DOHH2 (cell line): ENCODE results near the gene SMC6.

Experiments
- H3F3A ChIP-seq: fragments of 200-600 bp; sonication (generic), shearing (Covaris generic); 2 replicates; pipeline ENCODE4 v1.6.0; 2016; ENCODE audit warnings: antibody characterized with exemption, mild to moderate bottlenecking; ENCODE audit not compliant: control insufficient read depth, insufficient read depth
- H3K27ac ChIP-seq: fragments of 200-600 bp; sonication (generic); 2 replicates; pipeline ENCODE4 v1.5.1; 2014; ENCODE audit warnings: low read depth, mild to moderate bottlenecking, low read length, moderate library complexity
- H3K27me3 ChIP-seq: fragments of 200-600 bp; sonication (generic); 2 replicates; pipeline ENCODE4 v1.6.1; 2014; ENCODE audit warnings: mild to moderate bottlenecking, low read length, mixed read lengths; ENCODE audit not compliant: control insufficient read depth
- H3K36me3 ChIP-seq: fragments of 200-600 bp; sonication (generic); 2 replicates; pipeline ENCODE4 v1.6.1; 2014; ENCODE audit warnings: mild to moderate bottlenecking, low read length, moderate library complexity, mixed read lengths; ENCODE audit not compliant: control insufficient read depth
- H3K4me1 ChIP-seq: fragments of 200-600 bp; sonication (generic); 2 replicates; pipeline ENCODE4 v1.6.1; 2014; ENCODE audit warnings: mild to moderate bottlenecking, low read length, mixed read lengths; ENCODE audit not compliant: control insufficient read depth
- H3K4me2 ChIP-seq: fragments of 200-600 bp; sonication (generic); 2 replicates; pipeline ENCODE4 v1.6.0; 2014; ENCODE audit warnings: mild to moderate bottlenecking, low read length, moderate library complexity
- H3K4me3 ChIP-seq: fragments of 200-600 bp; sonication (generic); 2 replicates; pipeline ENCODE4 v1.5.1; 2014; ENCODE audit warnings: mild to moderate bottlenecking, low read length, mixed read lengths
- H3K79me2 ChIP-seq: fragments of 200-600 bp; sonication (generic); 2 replicates; pipeline ENCODE4 v1.6.1; 2014; ENCODE audit warnings: mild to moderate bottlenecking, low read length, mixed read lengths; ENCODE audit not compliant: control insufficient read depth
- H3K9me2 ChIP-seq: fragments of 200-600 bp; sonication (generic); replicated peaks from 2 replicates; pipeline ENCODE4 v1.6.1; 2014; ENCODE audit warnings: mild to moderate bottlenecking, low read length, mixed read lengths; ENCODE audit not compliant: control insufficient read depth
- H3K9me3 ChIP-seq: fragments of 200-600 bp; sonication (generic); 2 replicates; pipeline ENCODE4 v1.6.1; 2014; ENCODE audit warnings: antibody characterized with exemption, low read length, mixed read lengths; ENCODE audit not compliant: control insufficient read depth, insufficient read depth
- H4K20me1 ChIP-seq: fragments of 200-600 bp; sonication (generic); 2 replicates; pipeline ENCODE4 v1.6.0; 2014; ENCODE audit warnings: low read depth, mild to moderate bottlenecking, antibody characterized with exemption, low read length, moderate library complexity; ENCODE audit not compliant: control insufficient read depth, insufficient read depth
- EZH2phosphoT487 ChIP-seq: fragments of 200-600 bp; sonication (generic); IDR thresholded peaks from 2 replicates; pipeline ENCODE4 v1.6.1; 2017; ENCODE audit warnings: borderline replicate concordance, mild to moderate bottlenecking, antibody characterized with exemption, low read length, moderate library complexity, mixed read lengths
- TF ChIP-seq, protein P1 (sequence below): fragments of 200-600 bp; sonication (generic); IDR thresholded peaks from one replicate; pipeline ENCODE4 v1.5.1; 2014; ENCODE audit warnings: antibody characterized with exemption, mild to moderate bottlenecking, low read depth, low read length; ENCODE audit not compliant: poor library complexity, severe bottlenecking

SMC6 gene

DNA sequence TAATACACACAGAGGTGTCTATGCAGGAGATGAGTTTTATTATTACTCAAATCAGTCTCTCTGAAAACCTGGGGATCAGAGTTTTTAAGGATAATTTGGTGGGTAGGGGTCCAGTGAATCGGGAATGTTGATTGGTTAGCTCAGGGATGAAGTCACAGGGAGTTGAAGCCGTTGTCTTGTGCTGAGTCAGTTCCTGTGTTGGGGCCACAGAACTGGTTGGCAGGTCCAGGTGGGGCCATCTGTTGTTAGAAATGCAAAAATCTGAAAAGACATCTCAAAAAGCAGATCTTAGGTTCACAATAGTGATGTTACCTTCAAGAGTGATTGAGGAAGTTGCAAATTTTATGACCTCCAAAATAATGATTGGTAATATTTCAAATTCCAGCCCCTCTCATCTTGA, 126.2 kb downstream of the SMC6 start:
- Histone ChIP-seq H3K36me3 (no peaks in the 10 kb centered on the region), H3K4me3 (no peak overlapping the region), H3K9me2 (no peaks in the 10 kb centered on the region), H4K20me1 (no peaks in the 10 kb centered on the region), H3F3A (no peaks in the 10 kb centered on the region), H3K4me1 (no peaks in the 10 kb centered on the region), H3K27me3 (no peaks in the 10 kb centered on the region), H3K4me2 (no peak overlapping the region), H3K27ac (no peak overlapping the region), H3K9me3 (peaks cover 4% of the 10 kb centered on the region), H3K79me2 (no peaks in the 10 kb centered on the region)
- no peak for TF ChIP-seq EZH2phosphoT487
- TF ChIP-seq, protein P1, sequence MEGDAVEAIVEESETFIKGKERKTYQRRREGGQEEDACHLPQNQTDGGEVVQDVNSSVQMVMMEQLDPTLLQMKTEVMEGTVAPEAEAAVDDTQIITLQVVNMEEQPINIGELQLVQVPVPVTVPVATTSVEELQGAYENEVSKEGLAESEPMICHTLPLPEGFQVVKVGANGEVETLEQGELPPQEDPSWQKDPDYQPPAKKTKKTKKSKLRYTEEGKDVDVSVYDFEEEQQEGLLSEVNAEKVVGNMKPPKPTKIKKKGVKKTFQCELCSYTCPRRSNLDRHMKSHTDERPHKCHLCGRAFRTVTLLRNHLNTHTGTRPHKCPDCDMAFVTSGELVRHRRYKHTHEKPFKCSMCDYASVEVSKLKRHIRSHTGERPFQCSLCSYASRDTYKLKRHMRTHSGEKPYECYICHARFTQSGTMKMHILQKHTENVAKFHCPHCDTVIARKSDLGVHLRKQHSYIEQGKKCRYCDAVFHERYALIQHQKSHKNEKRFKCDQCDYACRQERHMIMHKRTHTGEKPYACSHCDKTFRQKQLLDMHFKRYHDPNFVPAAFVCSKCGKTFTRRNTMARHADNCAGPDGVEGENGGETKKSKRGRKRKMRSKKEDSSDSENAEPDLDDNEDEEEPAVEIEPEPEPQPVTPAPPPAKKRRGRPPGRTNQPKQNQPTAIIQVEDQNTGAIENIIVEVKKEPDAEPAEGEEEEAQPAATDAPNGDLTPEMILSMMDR = no peak

DNA sequence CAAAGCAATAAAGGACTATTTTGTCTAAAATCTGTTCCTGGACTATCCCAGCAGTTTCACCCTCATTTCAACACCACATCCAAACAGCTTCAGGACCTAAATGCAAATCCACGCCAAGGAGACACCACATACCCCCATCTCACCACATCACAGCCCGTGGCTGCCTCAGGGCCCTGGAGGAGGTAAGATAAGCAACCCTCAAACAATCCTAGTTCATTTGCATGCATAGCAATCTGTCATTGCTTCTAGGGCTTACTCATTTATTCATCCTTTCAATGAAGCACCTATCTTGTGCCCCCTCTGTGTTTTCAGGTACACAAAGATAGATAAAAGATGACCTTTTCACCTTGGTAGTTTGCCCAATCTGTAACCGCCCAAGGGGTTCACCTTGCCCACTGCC, 126.6 kb downstream of the SMC6 start:
- H3K36me3 ChIP-seq = no peaks in the 10 kb centered on the region
- H3K27ac ChIP-seq = no peak overlapping the region
- no peak overlapping the region for H3K4me3 ChIP-seq
- H4K20me1 ChIP-seq = no peaks in the 10 kb centered on the region
- H3F3A ChIP-seq = no peaks in the 10 kb centered on the region
- peaks cover 4% of the 10 kb centered on the region for H3K9me3 ChIP-seq
- H3K4me1 ChIP-seq = no peaks in the 10 kb centered on the region
- no peaks in the 10 kb centered on the region for H3K79me2 ChIP-seq
- no peak overlapping the region for H3K4me2 ChIP-seq
- H3K9me2 ChIP-seq = no peaks in the 10 kb centered on the region
- TF ChIP-seq EZH2phosphoT487 = no peak
- TF ChIP-seq, protein P1 = no peak
- H3K27me3 ChIP-seq = no peaks in the 10 kb centered on the region

DNA sequence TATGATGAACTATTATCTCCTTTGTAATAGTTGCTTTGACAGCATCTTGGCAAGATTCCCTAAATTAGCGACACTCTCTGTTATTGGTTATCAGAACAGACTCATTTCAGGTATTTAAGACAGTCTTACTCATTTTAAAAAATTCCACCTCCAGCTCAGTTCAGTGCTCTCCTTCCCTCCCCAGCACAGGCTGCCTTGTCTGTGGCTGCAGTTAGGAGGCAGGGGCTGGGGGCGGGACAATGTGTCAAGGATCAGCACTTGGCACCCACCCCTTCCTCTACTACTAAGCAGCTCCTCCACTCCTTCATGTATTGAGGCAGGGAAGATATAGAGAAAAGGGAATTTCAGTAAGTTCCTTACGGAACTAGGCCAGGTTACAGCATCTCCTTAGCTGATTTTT, 128.2 kb downstream of the SMC6 start:
- H3K4me2 ChIP-seq = no peak overlapping the region
- no peaks in the 10 kb centered on the region for H3F3A ChIP-seq
- H3K27me3 ChIP-seq = no peaks in the 10 kb centered on the region
- no peaks in the 10 kb centered on the region for H3K79me2 ChIP-seq
- no peaks in the 10 kb centered on the region for H3K36me3 ChIP-seq
- H3K9me2 ChIP-seq = no peaks in the 10 kb centered on the region
- TF ChIP-seq, protein P1 = no peak
- TF ChIP-seq EZH2phosphoT487 = no peak
- H4K20me1 ChIP-seq = no peaks in the 10 kb centered on the region
- H3K4me1 ChIP-seq = no peaks in the 10 kb centered on the region
- H3K9me3 ChIP-seq = peaks cover 4% of the 10 kb centered on the region
- H3K4me3 ChIP-seq = no peak overlapping the region
- no peak overlapping the region for H3K27ac ChIP-seq

DNA sequence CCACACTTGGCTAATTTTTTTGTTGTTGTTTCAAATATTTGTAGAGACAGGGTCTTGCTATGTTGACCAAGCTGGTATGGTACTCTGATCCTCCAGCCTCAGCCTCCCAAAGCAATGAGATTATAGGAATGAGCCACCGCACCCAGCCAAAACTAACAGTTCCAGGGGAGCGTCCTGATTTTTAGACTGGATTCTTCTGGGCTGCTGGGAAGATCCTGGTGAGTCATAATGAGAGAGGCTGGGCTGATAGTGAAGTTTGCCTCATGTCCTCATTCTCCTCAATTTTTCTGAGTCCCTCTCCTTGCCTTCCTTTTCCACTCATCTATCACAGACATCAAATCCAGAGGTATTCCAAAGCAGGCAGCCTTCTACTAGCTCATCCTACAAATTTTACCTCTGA, 131.8 kb downstream of the SMC6 start:
- Histone ChIP-seq H3K27ac (no peak overlapping the region), H4K20me1 (no peaks in the 10 kb centered on the region), H3K4me2 (no peak overlapping the region), H3K79me2 (no peaks in the 10 kb centered on the region), H3K36me3 (no peaks in the 10 kb centered on the region), H3K4me1 (no peaks in the 10 kb centered on the region), H3K9me2 (no peaks in the 10 kb centered on the region), H3K9me3 (no peaks in the 10 kb centered on the region), H3K4me3 (no peak overlapping the region), H3F3A (no peaks in the 10 kb centered on the region), H3K27me3 (peaks cover 5% of the 10 kb centered on the region; the same call in 1 of the 2 replicates)
- TF ChIP-seq, protein P1 = no peak
- no peak for TF ChIP-seq EZH2phosphoT487
